ENCODE data around the gene ANKFY1.
A peak's percentile ranks its signal among the peaks of the same experiment; 100 is the strongest.
"Not testable (repeated sequence)": the region's sequence is repeated elsewhere in the genome, so short reads cannot be mapped to it uniquely, and the experiment has no call there.

Gene ANKFY1

DNA sequence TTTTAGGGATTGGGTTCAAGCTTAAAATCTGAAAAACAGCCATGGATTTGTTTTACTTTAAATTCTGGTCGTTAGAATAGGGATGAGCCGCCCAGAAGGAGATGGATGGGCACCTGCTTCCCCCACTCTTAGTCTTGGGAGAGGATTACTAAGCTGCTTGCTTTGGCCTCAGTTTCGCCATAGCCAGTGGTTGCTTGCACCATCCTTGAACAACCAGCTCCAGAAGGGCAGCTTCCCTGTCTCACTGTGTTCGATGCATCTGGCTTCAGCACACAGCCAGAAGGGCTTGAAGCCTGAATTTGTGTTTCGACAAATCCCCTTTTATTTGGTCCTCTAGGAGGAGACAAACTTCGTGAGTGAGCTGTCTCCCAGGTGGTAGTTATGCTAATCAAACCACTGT, 113.7 kb downstream of the ANKFY1 start:
- no peak for DNase-seq

DNA sequence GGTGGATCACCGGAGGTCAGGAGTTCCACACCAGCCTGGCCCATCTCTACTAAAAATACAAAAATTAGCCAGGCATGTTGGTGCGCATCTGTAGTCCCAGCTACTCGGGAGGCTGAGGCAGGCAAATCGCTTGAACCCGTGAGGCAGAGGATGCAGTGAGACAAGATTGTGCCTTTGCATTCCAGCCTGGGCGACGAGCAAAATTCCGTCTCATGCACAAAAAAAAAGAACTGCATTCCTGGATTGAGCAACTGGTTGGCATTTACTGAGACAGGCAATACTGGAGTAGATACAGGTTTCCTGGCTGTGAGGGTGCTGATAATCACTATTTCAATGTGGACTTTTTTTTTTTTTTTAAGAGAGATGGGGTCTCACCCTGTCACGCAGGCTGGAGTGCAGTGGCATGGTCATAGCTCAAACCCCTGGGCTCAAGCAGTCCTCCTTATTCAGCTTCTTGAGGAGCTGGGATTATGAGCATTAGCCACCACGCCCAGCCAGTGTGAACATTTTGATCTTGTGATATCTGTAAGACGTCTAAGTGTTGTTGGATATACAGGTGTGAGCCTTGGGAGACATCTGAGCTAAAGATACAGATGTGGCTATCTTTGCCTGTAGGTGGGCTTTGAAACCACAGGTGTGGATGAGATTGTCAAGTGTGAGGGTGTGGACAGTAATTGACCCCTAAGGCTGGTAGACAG, 115.0 kb downstream of the ANKFY1 start:
- DNase-seq: no peak

DNA sequence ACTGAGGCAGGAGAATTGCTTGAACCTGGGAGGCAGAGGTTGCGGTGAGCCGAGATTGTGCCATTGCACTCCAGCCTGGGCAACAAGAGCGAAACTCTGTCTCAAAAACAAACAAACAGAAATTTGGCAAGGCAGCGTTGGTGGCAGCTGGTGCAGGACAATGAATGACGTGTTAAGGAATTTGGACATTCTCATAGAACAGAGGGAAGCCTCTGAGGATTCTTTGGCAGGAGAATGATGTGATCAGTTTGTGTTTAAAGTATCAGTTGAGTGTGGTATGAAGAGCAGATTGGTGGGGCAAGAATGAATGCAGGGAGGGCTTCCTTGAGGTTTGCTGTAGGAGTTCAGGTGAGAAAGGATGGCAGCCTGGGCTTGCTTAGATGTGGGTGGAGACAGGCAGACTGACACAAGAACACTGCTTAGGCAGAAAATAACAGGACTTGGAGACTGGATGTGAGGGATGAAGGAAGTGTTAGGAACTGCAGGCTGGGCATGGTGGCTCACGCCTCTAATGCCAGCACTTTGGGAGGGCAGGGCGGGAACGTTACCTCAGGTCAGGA, 115.9 kb downstream of the ANKFY1 start:
- no peak for DNase-seq

DNA sequence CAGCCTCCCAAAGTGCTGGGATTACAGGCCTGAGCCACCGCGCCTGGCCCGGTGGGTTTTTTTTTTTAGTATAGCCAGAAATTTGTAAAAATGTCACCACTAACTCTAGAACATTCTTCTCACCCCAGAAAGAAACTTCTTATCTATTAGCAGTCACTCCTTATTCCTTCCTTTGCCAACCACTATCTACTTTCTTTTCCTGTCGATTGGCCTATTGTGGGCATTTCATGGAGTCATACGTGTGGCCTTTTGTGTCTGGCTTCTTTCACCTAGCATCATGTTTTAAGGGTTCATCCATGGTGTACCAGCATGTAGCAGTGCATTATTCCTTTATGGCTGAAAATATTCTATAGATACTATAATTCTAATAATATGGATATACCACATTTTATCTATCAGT, 117.1 kb downstream of the ANKFY1 start:
- no peak for DNase-seq

DNA sequence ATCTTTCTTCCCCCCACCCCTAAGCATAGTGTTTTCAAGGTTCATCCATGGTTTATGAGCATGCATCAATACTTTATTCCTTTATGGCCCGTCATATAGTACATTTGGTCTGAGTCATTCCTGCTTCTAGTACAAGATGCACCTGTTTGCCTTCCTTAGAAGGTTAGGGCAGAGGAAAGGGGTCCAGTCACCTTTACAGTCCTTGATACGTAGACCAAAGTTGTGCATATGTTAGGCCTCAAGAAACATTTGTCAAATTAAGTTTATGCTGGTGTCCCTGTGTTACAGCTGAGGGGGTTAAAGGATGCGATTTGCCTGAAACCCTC, 119.4 kb downstream of the ANKFY1 start:
- no peak for DNase-seq

- peak; percentile 92 for DNase-seq
These were observed 120.0 kb downstream of the ANKFY1 start for GRCh38 chr17:4143563-4144421.

DNA sequence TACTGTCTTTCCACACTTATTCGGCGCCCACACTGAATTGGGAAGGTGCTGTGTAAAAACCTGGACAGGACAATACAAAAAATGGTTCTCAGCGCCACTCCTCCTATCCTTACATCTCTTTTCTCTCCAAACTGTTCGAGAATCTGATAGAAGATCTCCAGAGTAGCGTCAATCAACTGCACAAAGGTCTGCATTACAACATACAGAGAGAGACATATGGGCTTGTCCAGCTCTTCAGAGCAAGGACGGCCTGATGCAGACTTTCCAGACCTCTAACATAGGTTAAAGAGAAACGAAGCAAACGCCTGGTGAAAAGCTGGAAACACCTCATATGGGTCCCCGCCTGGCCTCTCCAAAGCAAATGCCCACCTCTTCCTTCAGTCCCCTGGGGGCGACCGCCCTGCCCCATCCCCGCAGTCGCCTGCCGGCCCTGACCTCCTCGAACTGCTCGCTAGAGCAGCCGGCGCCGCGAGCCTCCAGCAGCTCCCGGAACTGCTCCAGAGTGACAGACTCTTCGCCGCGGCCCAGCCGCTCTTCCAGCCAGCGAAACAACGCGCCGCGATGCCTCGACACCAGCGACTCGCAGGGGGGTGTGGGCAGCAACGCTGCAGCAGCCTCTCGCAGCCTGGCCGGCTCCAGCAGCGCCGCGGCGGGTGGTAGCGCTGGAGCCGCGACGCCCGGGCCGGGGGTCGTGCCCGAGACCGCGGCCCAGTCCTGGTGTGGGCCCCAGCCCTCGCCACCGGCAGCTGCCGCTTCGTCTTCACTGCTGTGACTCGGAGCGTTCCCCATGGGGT, 121.5 kb downstream of the ANKFY1 start:
- no peak for DNase-seq

DNA sequence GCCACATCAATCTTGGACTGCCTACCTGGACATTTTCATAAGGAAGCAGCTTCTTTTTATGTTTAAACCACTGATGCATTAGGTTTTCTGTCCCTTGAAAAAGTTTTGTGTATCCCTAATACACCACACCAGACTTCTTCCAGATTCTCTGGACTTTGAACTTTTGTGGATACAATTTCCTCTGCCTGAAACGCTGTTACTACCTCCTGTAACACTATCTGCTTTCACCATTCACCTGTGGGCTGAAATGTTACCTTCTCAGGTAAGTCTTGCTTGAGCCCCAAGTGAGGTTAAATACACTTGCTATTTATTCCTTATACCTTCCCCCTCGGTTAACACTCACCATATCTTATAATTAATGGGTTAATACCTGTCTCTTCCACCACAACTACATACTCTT, 123.7 kb downstream of the ANKFY1 start:
- no peak for DNase-seq

- DNase-seq: not testable (repeated sequence)
These were observed 124.8 kb downstream of the ANKFY1 start for GRCh38 chr17:4138906-4139526.

- DNase-seq: no peak
These were observed 127.4 kb downstream of the ANKFY1 start for GRCh38 chr17:4136373-4136772.

DNA sequence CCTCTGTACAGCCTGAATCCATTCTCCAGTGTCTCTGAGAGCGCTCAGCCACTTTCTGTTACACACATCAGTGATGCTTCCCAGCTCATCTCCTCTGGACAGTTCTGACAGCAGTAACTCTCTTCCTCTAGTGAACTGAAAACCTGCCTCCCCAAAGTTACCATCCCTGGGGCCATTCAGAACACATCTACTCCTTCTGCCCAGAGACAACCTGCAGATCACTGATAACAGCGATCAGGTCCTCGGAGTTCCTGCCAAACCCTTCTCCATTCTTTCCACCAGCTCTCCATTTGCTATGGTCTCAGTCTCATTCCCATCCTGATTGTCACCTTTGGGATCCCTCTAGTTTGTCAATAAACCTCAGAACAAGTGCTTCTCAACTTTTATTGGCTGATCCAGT, 128.3 kb downstream of the ANKFY1 start:
- DNase-seq: no peak

GRCh38 chr17:4134721-4135120, 129.1 kb downstream of the ANKFY1 start:
- DNase-seq: no peak

DNA sequence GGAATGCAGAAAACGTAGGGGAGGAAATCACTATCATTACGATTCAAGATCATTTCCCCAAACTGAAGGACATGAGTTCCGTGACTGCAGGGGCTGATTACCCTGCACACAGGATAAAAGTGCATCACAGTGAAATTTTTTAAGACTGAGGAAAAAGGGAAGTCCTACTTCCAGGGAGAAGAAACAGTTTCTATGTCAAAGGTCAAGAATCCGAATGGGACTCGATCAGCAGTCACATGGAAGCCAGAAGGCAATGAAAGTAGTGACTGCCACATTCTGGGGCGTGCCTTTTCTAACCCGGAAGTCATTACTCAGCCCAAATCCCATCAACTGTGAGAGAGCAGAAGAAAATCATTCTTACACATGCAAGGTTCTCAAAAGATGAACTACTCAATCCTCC, 133.1 kb downstream of the ANKFY1 start:
- no peak for DNase-seq

- DNase-seq: no peak
These were observed 136.2 kb downstream of the ANKFY1 start for GRCh38 chr17:4127555-4127954.

DNA sequence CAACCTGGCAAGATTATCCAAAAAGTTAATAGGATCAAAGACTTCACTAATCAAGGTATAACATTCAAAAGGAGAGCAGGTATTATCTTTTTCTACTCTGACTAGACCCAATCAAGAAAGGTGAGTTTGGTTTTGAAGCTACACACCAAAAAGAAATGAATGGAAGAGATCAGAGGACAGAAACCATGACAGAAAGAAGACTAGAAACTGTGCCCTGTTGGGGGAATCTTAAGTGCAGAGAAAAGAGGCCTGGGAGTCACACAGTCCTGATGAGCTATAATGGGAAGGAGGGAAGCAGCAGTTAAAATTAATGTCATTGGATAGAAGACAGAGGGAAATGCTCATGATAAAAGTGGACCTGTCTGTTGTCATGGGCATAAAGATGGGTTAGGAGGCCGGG, 138.2 kb downstream of the ANKFY1 start:
- no peak for DNase-seq

GRCh38 chr17:4124999-4125398, 138.8 kb downstream of the ANKFY1 start:
- no peak for DNase-seq

GRCh38 chr17:4120332-4120731, 143.4 kb downstream of the ANKFY1 start:
- DNase-seq: no peak

- DNase-seq: no peak
These were observed 144.5 kb downstream of the ANKFY1 start for GRCh38 chr17:4119299-4119698.

DNA sequence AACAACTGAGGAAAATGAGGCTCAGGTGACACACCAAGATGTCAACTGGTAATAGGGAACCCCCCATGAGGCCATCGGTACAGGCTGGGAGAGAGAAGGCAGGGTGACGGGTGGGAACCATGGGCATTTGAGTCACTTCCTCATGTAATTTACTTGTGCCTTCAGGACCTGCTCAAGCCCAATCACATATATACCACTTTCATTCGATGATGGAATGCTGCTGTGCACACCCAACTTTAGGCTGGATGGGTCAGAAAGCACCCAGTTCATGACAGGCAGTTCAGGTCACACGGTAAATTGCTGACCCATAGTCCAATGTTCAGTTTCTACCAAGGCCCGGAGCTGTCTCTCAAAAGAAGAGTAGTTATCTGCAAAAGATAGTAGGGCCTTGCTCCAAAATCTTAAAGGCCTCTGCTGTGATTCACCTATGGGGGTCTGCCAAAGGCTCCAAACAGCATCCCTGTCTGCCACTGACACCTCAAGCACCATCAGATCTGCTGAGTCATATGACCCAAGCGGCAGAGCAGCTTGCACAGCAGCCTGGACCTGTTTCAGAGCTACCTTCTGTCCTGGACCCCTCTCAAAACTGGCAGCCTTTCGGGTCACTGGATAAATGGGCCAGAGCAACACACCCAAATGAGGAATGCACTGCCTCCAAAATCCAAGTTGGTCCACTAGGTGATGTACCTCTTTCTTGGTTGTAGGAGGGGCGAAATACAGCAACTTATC, 145.6 kb downstream of the ANKFY1 start:
- DNase-seq: no peak

DNA sequence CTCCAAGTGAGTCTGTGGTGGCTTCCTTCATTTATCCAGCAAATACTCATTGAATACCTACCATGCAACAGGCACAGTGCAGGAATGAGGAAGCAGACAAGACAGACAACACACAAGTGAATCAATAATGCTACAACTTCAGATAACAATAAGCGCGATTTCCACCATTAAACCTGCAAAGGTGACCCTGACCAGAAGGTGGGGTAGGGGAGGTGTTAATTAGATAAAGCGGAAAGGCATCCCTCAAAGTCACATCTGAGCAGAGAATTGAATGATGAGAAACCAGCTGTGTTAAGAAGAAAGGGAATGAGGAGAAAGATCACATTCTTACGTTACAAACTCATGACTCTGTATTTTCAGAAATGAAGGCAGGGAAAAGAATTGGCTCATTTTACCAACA, 147.3 kb downstream of the ANKFY1 start:
- no peak for DNase-seq
